ENCODE data around the gene USP32.
"Not testable (repeated sequence)": the region's sequence is repeated elsewhere in the genome, so short reads cannot be mapped to it uniquely, and the experiment has no call there.

Gene USP32

DNA sequence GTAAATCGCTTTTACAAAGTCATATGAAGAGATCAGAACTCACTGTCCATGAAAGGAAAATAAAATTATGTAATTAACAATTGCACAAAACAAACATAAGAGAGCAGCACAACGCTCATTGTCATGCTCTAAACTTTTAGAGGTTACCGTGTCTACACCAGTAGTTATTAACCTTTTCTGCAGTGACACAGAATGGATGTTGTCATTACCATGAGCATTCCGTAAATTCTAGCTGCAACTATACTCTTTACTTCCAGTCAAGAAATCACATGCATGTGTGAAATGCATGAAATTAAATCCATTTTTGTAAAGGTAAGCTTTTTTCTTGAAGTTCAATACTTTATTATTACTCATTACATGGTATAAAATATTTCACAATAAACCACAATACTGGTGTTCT is 38.2 kb downstream of the USP32 start:
- no peak overlapping the region for H3K4me3 ChIP-seq (ENCODE audit: low read length)
- no peak for DNase-seq (ENCODE audit: low read depth)
- TF ChIP-seq, protein P1, sequence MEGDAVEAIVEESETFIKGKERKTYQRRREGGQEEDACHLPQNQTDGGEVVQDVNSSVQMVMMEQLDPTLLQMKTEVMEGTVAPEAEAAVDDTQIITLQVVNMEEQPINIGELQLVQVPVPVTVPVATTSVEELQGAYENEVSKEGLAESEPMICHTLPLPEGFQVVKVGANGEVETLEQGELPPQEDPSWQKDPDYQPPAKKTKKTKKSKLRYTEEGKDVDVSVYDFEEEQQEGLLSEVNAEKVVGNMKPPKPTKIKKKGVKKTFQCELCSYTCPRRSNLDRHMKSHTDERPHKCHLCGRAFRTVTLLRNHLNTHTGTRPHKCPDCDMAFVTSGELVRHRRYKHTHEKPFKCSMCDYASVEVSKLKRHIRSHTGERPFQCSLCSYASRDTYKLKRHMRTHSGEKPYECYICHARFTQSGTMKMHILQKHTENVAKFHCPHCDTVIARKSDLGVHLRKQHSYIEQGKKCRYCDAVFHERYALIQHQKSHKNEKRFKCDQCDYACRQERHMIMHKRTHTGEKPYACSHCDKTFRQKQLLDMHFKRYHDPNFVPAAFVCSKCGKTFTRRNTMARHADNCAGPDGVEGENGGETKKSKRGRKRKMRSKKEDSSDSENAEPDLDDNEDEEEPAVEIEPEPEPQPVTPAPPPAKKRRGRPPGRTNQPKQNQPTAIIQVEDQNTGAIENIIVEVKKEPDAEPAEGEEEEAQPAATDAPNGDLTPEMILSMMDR (IDR thresholded peaks at IDR 0.05; ENCODE audit: insufficient read depth, low read depth, low read length, missing control alignments): no peak

- no peak overlapping the region for H3K4me3 ChIP-seq (ENCODE audit: low read length)
- DNase-seq (ENCODE audit: low read depth): no peak
- TF ChIP-seq, protein P1 (IDR thresholded peaks at IDR 0.05; ENCODE audit: insufficient read depth, low read depth, low read length, missing control alignments): no peak
Measured at GRCh38 chr17:60352569-60352968, 39.4 kb downstream of the USP32 start.

GRCh38 chr17:60352071-60352470 is 39.9 kb downstream of the USP32 start:
- TF ChIP-seq, protein P1 (IDR thresholded peaks at IDR 0.05; ENCODE audit: insufficient read depth, low read depth, low read length, missing control alignments): no peak
- no peak overlapping the region for H3K4me3 ChIP-seq (ENCODE audit: low read length)
- no peak for DNase-seq (ENCODE audit: low read depth)

GRCh38 chr17:60351012-60351695 is 40.8 kb downstream of the USP32 start:
- DNase-seq (ENCODE audit: low read depth): no peak
- no peak overlapping the region for H3K4me3 ChIP-seq (ENCODE audit: low read length)
- TF ChIP-seq, protein P1 (IDR thresholded peaks at IDR 0.05; ENCODE audit: insufficient read depth, low read depth, low read length, missing control alignments): no peak

DNA sequence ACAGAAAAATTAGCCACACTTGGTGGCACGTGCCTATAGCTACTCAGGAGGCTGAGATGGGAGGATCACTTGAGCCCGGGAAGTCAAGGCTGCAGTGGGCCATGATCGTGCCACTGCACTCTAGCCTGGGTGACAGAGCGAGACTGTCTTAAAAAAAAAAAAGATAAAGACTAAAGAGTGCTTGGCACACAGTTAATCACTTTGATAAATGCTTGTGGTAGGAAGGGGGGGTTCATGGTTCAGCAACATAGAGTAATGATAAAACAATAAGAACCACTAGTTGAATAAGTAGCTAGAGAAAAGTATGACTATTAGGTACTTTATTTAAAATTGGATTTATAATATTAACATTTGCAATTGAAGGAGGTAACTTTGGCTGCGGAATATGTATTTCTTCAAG is 43.3 kb downstream of the USP32 start:
- TF ChIP-seq, protein P1 (IDR thresholded peaks at IDR 0.05; ENCODE audit: insufficient read depth, low read depth, low read length, missing control alignments): no peak
- no peak for DNase-seq (ENCODE audit: low read depth)
- no peak overlapping the region for H3K4me3 ChIP-seq (ENCODE audit: low read length)

GRCh38 chr17:60345233-60345632 is 46.7 kb downstream of the USP32 start:
- TF ChIP-seq, protein P1 (IDR thresholded peaks at IDR 0.05; ENCODE audit: insufficient read depth, low read depth, low read length, missing control alignments): no peak
- no peak for DNase-seq (ENCODE audit: low read depth)
- H3K4me3 ChIP-seq (ENCODE audit: low read length): no peak overlapping the region

GRCh38 chr17:60342492-60342891 is 49.4 kb downstream of the USP32 start:
- peak; percentile 88 for DNase-seq (ENCODE audit: low read depth)
- H3K4me3 ChIP-seq (ENCODE audit: low read length): not testable (repeated sequence)
